ENCODE measurements around the gene SLC38A8.
A peak's percentile ranks its signal among the peaks of the same experiment; 100 is the strongest.

The SLC38A8 gene

GRCh38 chr16:84027625-84028024 is 15.0 kb downstream of the SLC38A8 start:
- no peak for DNase-seq

- no peak for DNase-seq
Measured at GRCh38 chr16:84026606-84027005, 16.0 kb downstream of the SLC38A8 start.

GRCh38 chr16:84024854-84025253 is 17.7 kb downstream of the SLC38A8 start:
- DNase-seq: no peak

GRCh38 chr16:84022644-84023043 is 20.0 kb downstream of the SLC38A8 start:
- DNase-seq: no peak

DNA sequence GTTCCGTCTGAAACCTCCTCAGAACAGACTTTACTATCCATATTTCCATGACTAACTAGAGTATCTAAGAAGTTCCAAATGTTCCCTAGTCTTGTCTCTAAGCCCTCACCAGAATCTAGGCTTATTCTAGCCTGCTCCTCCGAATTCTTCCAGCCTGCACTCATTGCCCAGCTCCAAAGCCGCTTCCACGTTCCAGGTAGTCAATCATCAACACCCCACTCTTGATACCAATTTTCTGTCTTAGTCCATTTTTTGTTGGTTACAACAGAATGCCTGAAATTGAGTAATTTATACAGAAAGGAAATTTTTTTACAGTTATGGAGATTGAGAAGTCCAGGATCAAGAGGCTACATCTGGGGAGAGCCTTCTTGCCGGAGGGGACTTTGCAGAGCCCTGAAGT is 21.1 kb downstream of the SLC38A8 start:
- DNase-seq: no peak

DNA sequence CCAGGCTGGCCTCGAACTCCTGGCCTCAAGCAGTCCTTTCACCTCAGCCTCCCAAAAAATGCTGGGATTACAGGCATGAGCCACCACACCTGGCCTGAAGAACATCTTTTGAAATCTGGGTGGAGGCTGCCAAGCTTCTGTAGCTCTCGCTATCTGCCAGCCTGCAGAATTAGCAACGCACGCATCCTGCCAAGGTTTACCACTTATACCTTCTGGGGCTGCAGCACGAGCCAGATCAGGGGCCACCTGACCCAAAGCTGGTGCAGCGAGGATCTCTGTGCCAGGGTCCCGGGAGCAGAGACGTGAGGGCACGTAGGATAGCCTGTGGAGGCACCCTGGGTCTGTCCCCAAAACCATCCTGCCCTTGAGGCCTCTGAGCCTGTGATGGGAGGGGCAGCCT is 22.2 kb downstream of the SLC38A8 start:
- DNase-seq: no peak

GRCh38 chr16:84018710-84019109 is 23.9 kb downstream of the SLC38A8 start:
- no peak for DNase-seq

GRCh38 chr16:84016477-84016876 is 26.1 kb downstream of the SLC38A8 start:
- DNase-seq: no peak

- DNase-seq: no peak
Measured at GRCh38 chr16:84015399-84015798, 27.2 kb downstream of the SLC38A8 start.

- no peak for DNase-seq
Measured at GRCh38 chr16:84014570-84015327, 27.8 kb downstream of the SLC38A8 start.

DNA sequence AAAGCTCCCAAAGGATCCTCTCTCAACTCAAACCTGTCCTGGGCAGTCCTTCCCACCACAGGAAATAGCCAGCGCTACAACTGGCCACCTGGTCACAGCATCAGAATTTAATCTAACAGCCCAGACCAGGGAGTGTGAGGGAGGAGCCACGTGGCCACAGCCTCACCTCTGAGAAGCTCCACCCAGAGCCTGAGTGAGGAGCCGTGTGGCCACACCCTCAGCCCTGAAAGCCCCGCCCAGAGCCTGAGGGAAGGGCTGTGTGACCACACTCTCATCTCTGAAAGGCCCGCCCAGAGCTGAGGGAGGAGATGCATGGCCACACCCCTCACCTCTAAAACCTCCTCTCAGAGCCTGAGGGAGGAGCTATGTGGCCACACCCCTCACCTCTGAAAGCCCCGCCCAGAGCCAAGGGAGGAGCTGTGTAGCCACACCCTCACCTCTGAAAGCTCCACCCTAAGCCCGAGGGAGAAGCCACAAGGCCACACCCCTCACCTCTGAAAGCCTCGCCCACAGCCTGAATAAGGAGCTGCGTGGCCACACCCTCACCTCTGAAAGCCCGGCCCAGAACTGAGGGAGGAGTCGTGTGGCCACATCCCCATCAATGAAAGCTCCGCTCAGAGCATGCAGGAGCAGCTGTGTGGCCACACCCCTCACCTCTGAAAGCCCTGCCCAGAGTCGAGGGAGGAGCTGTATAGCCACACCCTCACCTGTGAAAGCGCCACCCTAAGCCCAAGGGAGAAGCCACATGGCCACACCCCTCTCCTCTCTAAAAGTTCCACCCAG is 28.6 kb downstream of the SLC38A8 start:
- no peak for DNase-seq

DNA sequence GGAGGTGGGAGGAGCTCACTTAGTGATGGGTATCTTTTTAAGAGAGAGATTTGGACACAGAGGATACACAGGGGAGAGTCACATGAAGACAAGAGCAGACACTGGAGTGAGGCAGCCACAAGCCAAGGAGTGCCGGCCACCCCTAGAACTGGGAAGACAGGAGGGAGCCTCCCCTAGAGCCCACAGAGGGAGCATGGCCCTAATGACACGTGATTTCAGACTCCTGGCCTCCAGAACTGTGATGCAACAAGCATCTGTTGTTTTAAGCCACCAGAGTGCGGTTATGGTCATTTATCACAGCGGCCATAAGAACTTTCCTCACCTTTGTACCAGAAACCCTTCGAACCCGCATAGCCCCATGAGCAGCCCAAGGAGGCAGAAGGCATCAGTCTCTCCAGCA is 33.3 kb downstream of the SLC38A8 start:
- no peak for DNase-seq

GRCh38 chr16:84007965-84008364 is 34.6 kb downstream of the SLC38A8 start:
- no peak for DNase-seq

DNA sequence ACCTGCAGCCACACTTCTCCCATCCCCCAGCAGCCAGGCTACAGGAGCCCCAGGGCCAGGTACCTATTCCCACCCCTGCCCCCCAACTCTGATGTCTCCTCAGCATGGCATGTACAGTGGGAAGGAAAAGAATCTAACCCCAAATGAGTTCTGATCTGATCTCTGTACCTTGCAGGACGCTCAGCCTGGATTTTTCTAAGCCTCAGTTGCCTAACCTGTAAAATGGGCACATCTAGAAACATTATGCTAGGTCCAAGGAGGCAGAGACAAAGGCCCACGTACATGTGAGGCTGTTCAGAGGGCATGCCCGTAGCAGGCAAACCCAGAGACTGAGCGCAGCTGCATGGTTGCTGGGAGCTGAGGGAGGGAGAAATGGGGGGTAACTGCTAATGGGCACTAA is 35.1 kb downstream of the SLC38A8 start:
- no peak for DNase-seq

DNA sequence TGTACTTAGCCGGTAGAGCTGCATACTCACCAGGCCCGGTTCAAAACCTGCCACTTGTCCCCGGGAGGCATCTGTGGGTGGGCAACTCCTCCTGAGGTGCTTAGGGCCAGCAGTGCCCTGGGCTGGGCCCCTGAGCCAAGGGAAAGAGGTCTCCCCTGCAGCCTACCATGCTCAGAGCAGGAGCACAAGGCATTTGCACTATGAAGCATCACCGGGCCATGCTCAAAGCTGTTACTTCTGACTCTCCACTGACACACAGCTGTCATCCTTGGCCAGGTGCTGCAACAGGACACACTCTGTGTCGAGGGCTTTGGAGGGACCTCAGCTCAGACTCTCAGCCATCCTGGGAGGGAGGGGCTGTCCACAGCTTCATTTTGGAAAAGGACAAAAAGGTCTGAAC is 37.2 kb downstream of the SLC38A8 start:
- no peak for DNase-seq

DNA sequence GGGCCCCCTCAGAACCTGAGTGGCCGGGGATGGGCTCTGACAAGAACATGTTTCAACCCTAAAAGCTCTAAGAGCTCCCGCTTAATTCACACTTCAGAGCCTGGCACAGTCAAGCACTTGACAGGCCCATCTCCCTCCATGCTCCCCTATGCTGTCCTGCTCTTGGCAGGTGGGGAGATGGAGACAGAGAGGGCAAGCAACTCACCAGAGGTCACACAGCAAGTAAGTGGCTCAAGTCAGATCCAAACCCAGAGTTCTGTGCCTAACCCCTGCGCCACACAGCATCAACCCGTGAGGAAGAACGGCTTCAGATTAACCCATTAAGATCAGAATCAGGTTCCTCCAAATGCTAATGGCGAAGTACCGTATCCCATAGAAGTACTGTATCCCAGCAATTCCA is 38.2 kb downstream of the SLC38A8 start:
- DNase-seq: no peak

- no peak for DNase-seq
Measured at GRCh38 chr16:84003038-84003437, 39.6 kb downstream of the SLC38A8 start.

DNA sequence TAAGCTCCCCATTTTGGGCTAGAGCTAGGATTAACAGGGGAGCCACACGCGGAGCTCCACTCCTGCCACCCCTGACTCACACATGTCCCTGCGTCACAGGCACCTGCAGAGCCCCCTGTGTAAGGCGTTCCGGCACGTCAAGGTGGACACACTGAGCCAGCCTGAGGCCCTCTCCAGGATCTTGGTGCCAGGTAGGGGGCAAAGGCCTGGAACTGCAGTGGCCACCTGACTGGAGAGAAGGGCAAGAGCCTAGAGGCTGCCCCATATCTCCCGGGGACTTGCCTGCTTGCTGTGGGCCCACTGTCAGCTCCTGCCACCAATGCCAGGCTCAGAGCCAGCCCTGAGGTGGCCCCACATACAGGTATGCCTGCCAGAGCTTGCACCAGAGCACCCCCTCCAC is 40.9 kb downstream of the SLC38A8 start:
- no peak for DNase-seq

- no peak for DNase-seq
Measured at GRCh38 chr16:84000989-84001642, 41.5 kb downstream of the SLC38A8 start.

DNA sequence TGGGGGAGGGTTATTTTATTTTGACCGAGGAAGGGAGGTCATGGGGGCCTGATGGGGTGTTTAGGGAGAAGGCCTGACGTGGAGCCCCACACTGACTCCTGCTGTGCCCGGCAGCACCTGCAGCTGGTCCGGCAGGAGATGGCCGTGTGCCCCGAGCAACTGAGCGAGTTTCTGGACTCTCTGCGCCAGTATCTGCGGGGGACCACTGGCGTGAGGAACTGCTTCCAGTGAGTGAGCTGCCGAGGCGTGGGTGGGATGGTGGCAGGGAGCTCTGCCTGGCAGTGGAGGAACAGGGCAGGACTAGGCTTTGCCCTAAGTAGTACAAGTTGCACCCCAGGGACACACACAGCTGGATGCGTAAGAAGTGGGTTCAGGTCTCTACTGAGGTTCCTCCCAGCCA is 44.5 kb downstream of the SLC38A8 start:
- DNase-seq: no peak

GRCh38 chr16:83996481-83997252 is 45.9 kb downstream of the SLC38A8 start:
- DNase-seq: no peak

- peak; percentile 22 for DNase-seq
Measured at GRCh38 chr16:83995754-83996153, 46.8 kb downstream of the SLC38A8 start.

DNA sequence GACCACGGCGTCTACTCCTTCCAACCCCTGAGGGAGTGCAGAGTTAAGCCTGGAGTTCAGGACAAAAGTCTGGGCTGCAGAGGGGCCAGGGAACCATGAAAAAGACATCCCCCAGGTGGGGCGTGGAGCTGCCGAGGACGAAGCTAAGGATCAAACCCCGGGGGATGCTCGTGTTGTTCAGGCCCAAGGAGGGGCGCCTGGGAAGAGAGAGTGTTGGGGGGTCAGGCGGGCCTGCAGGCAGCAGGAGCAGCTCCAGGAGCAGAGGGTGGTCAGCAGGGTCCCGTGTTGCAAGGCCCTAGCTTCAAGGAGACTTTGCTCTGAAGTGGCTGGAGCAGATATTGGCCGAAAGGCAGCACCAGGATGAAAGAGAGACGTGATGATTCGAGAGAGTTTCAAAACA is 47.9 kb downstream of the SLC38A8 start:
- no peak for DNase-seq
